Tibial artery (tissue), 4 donors: ENCODE results near the gene CNPY1.
A peak's percentile ranks its signal among the peaks of the same experiment; 100 is the strongest.

Experiments used
- DNase-seq, 2 donors: peaks; one replicate each; pipeline ENCODE4 v3.0.0-alpha.2; 2019
- H3K27ac ChIP-seq, 2 donors: fragments of 200-600 bp; sonication (generic) in 1 of 2; 1 replicate in 1 of 2; 2 replicates in 1 of 2; pipeline ENCODE4 v1.5.1; 2018 to 2019; ENCODE audit warnings: mild to moderate bottlenecking in 1 of 2
- H3K27me3 ChIP-seq, 2 donors: fragments of 200-600 bp; sonication (generic) in 1 of 2; one replicate each; pipeline versions ENCODE4 v1.5.1 to v1.6.0; 2016 to 2019
- H3K36me3 ChIP-seq, 3 donors: fragments of 200-600 bp; sonication (generic) in 2 of 3; one replicate each; pipeline ENCODE4 v1.5.1; 2016 to 2019; ENCODE audit warnings: mild to moderate bottlenecking in 2 of 3
- H3K4me1 ChIP-seq, 4 donors: fragments of 200-600 bp; sonication (generic) in 2 of 4; 1 replicate in 3 of 4; 2 replicates in 1 of 4; pipeline ENCODE4 v1.5.1; 2016 to 2019
- H3K4me3 ChIP-seq, 2 donors: fragments of 200-600 bp; sonication (generic) in 1 of 2; 1 replicate in 1 of 2; 2 replicates in 1 of 2; pipeline ENCODE4 v1.5.1; 2018 to 2019; ENCODE audit warnings: mild to moderate bottlenecking in 2 of 2
- H3K9me3 ChIP-seq, 3 donors: fragments of 200-600 bp; sonication (generic) in 1 of 3; one replicate each; pipeline ENCODE4 v1.5.1; 2016 to 2019
- CTCF ChIP-seq, 2 experiments: fragments of 200-600 bp in 1 of 2; fragments of 450-650 bp in 1 of 2; IDR thresholded peaks; one replicate each; pipeline ENCODE4 v1.5.1; 2017 to 2019; ENCODE audit warnings: antibody characterized with exemption in 2 of 2, mild to moderate bottlenecking in 1 of 2, moderate library complexity in 1 of 2
- intact Hi-C: fragments of 100-400 bp; cut with DNase I; formaldehyde crosslinking; loops from one replicate; pipeline ENCODE4 v1.15.0; 2023; ENCODE audit warnings: low total_unique reads

The CNPY1 gene

DNA sequence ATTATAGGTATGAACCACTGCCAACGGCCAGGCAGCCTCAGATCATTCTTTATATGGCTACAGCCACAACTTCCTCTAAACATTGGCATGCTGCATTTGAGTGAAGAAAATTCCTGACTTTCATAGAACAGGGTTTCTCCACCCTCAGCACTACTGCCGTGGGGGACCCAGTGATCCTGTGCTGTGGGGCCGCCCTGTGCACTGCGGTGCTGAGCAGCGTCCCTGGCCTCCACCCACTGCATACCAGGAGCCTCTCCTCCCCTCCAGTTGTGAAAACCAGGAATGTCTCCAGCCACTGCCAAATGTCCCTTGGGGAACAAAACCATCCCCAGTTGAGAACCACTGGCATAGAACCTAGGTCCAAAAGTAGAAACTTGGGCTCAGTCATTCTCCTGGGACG is 15.8 kb downstream of the CNPY1 start:
- Histone ChIP-seq H3K4me3 (no peak overlapping the region), H3K9me3 (no peaks in the 10 kb centered on the region), H3K27me3 (peaks cover 0 to 74% of the 10 kb centered on the region in 2 donors), H3K36me3 (no peaks in the 10 kb centered on the region), H3K27ac (no peak overlapping the region), H3K4me1 (peaks cover 0 to 28% (median 18%) of the 10 kb centered on the region in 4 donors)
- intact Hi-C loops: no loop called here
- peak; percentile 10 to 15 for DNase-seq
- no peak for TF ChIP-seq CTCF (IDR thresholded peaks at IDR 0.05)

DNA sequence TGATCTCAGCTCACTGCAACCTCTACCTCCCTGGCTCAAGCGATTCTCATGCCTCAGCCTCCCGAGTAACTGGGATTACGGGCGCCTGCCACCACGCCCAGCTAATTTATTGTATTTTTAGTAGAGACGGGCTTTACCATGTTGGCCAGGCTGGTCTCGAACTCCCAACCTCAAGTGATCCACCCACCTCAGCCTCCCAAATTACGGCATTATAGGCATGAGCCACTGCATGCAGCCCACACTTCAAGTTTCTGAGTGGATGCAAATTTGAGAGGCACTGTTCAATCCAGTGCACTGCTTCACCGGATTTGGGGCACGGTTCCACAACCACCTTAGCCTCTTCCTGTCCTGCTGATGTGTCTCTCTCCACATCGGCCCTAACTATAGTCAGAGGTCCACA is 16.5 kb downstream of the CNPY1 start:
- Histone ChIP-seq H3K4me1 (peaks cover 0 to 28% (median 18%) of the 10 kb centered on the region in 4 donors), H3K4me3 (no peak overlapping the region), H3K9me3 (no peaks in the 10 kb centered on the region), H3K27ac (no peak overlapping the region), H3K27me3 (peaks cover 0 to 67% of the 10 kb centered on the region in 2 donors), H3K36me3 (no peaks in the 10 kb centered on the region)
- TF ChIP-seq CTCF (IDR thresholded peaks at IDR 0.05): no peak
- intact Hi-C loops: no loop called here
- DNase-seq: peak in 1 of 2 donors; percentile 3

DNA sequence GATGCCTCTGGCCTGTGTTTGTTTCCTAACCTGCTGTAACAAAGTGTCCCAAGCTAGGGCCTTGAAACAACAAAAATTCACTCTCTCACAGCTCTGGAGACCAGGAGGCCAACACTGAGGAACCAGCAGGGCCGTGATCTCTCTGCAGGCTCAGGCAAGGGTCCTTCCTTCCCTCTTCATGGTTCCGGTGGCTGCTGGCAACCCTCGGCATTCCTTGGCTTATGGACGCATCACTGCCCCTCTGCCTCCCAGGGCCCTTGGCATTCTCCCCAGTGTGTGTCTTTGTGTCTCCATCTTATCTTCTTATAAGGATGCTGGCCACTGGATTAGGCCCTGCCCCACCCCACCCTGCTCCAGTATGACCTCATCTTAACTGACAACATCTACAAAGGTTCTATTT is 17.0 kb downstream of the CNPY1 start:
- TF ChIP-seq CTCF (IDR thresholded peaks at IDR 0.05): no peak
- Histone ChIP-seq H3K4me1 (peaks cover 0 to 28% (median 18%) of the 10 kb centered on the region in 4 donors), H3K4me3 (no peak overlapping the region), H3K9me3 (no peaks in the 10 kb centered on the region), H3K36me3 (no peaks in the 10 kb centered on the region), H3K27ac (no peak overlapping the region), H3K27me3 (peaks cover 0 to 63% of the 10 kb centered on the region in 2 donors)
- intact Hi-C loops: no loop called here
- DNase-seq: no peak

- TF ChIP-seq CTCF (IDR thresholded peaks at IDR 0.05): no peak
- H3K27me3 ChIP-seq: peaks cover 0 to 58% of the 10 kb centered on the region in 2 donors
- no peaks in the 10 kb centered on the region for H3K36me3 ChIP-seq
- intact Hi-C loops: no loop called here
- H3K4me1 ChIP-seq: peaks cover 0 to 14% (median 6%) of the 10 kb centered on the region in 4 donors
- DNase-seq: peak in 1 of 2 donors; percentile 20
- no peak overlapping the region for H3K27ac ChIP-seq
- H3K4me3 ChIP-seq: no peak overlapping the region
- H3K9me3 ChIP-seq: no peaks in the 10 kb centered on the region
Measured at GRCh38 chr7:155527664-155528063, 18.7 kb downstream of the CNPY1 start.

DNA sequence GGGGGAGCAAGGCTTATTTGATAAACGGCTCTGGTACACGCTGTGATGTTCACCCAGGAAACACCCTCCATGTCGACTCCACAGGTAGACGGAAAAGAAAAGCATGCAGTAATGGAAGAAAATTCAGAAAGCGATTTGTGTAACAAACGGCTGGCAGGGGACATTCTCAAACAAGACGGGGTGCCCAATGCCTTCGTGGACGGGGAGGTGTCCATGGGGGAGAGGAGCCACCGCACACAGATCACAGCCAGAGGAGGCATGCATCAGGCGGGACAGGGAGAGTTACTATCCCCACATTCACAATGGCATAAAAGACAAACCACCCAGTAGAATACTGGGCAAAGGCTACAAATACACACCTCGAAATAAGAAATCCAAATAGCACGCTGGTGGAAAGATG is 20.1 kb downstream of the CNPY1 start:
- H3K9me3 ChIP-seq: no peaks in the 10 kb centered on the region
- H3K4me1 ChIP-seq: peaks cover 0 to 9% (median 6%) of the 10 kb centered on the region in 4 donors
- H3K27me3 ChIP-seq: peaks cover 0 to 57% of the 10 kb centered on the region in 2 donors
- no peaks in the 10 kb centered on the region for H3K36me3 ChIP-seq
- no peak overlapping the region for H3K27ac ChIP-seq
- H3K4me3 ChIP-seq: no peak overlapping the region
- DNase-seq: no peak
- intact Hi-C loops: no loop called here
- no peak for TF ChIP-seq CTCF (IDR thresholded peaks at IDR 0.05)

DNA sequence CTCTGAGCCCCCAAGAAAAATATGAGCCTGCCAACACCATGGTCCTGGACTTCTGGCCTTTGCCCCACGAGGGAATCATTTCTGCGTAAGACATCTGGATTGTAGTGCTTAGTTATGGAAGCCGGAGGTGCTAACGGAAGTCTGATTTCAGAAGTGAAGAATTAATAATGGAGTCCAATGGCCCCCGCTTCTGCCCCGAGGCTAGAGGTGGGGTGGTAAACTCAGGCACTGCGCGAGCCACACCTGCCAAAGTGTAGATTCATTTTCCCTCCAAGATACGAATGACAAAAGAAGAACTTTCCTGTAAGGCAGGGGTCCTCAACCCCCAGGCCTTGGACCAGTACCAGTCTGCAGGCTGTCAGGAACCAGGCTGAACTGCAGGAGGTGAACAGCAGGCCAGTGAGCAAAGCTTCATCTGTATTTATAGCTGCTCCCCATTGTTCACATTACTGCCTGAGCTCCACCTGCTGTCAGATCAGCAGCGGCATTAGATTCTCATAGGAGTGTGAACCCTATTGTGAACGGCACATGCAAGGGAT is 22.3 kb downstream of the CNPY1 start:
- no peak for DNase-seq

More for the DNA sequence above, 22.3 kb downstream of the CNPY1 start:
- TF ChIP-seq CTCF (IDR thresholded peaks at IDR 0.05): no peak
- H3K36me3 ChIP-seq: no peaks in the 10 kb centered on the region
- intact Hi-C loops: no loop called here
- no peaks in the 10 kb centered on the region for H3K4me1 ChIP-seq
- H3K9me3 ChIP-seq: no peaks in the 10 kb centered on the region
- peaks cover 0 to 51% of the 10 kb centered on the region in 2 donors for H3K27me3 ChIP-seq
- H3K4me3 ChIP-seq: no peak overlapping the region
- no peak overlapping the region for H3K27ac ChIP-seq
